Measurements from ENCODE around the gene LYPD3. TPM values are rescaled to one million over a fixed set of nuclear protein-coding genes. Genes with fewer than 3 reads are reported as not detected.

LYPD3 gene
- total RNA-seq, 1 donor from 2014 or later, result 0.89 TPM

DNA sequence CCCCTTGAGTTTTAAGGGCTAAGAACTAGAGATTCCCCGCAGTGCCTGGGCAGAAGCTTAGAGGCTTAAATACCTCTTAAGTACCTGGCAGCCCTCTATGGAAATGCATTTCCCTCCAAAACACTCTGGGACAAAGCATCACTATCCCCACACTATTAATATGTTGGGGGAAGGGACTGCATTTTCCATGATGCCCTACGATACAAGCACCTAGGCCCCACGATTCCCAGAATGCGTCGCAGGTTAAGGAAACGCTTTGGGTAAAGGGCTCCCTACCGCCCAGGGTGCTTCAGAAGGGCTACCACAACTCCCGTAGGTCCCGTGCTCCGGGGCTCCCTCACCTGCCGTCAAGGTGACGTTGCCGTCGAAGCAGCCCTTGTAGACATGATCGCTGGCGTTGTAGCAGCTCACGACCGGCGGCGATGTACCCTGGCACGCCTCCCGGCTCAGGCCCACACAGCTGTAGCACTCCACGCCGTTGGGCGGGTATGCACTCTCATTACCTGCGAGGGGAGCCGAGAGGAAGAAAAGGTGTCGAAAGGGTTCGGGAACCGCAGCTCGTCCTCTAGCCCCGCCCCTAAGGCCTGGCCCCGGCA lies 2.5 kb downstream of the LYPD3 start:
- H3K27ac Mint-ChIP-seq (ENCODE audit: unreplicated experiment), result no peak overlapping the region
- TF ChIP-seq, protein P1, sequence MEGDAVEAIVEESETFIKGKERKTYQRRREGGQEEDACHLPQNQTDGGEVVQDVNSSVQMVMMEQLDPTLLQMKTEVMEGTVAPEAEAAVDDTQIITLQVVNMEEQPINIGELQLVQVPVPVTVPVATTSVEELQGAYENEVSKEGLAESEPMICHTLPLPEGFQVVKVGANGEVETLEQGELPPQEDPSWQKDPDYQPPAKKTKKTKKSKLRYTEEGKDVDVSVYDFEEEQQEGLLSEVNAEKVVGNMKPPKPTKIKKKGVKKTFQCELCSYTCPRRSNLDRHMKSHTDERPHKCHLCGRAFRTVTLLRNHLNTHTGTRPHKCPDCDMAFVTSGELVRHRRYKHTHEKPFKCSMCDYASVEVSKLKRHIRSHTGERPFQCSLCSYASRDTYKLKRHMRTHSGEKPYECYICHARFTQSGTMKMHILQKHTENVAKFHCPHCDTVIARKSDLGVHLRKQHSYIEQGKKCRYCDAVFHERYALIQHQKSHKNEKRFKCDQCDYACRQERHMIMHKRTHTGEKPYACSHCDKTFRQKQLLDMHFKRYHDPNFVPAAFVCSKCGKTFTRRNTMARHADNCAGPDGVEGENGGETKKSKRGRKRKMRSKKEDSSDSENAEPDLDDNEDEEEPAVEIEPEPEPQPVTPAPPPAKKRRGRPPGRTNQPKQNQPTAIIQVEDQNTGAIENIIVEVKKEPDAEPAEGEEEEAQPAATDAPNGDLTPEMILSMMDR (conservative IDR thresholded peaks at IDR 0.05), result no peak
- no peaks in the 10 kb centered on the region for H3K36me3 Mint-ChIP-seq (ENCODE audit: low read depth)
- peak overlapping the region; percentile 96 for H3K4me3 Mint-ChIP-seq
- no peak for DNase-seq (ENCODE audit: low read depth, low spot score)
- no peaks in the 10 kb centered on the region for H3K9me3 Mint-ChIP-seq
- peaks cover 17% of the 10 kb centered on the region for H3K4me1 Mint-ChIP-seq
- peaks cover 50% of the 10 kb centered on the region for H3K27me3 Mint-ChIP-seq (ENCODE audit: low read depth)

DNA sequence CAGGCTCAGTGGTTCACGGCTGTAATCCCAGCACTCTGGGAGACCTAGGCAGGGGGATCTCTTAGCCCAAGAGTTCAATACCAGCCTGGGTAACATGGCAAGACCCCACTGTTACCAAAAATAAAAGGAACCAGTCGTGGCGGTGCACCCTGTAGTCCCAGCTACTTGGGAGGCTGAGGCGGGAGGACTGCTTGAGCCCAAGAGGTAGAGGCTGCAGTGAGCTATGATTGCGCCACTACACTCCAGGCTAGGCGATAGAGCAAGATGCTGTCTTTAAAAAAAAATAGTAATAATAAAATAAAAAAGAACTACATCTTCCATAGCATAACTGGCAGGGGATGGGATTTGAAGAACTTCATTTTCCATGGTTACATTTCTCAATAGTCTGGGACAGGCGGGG lies 3.0 kb downstream of the LYPD3 start:
- no peak overlapping the region for H3K27ac Mint-ChIP-seq (ENCODE audit: unreplicated experiment)
- H3K27me3 Mint-ChIP-seq (ENCODE audit: low read depth), result peaks cover 54% of the 10 kb centered on the region
- no peaks in the 10 kb centered on the region for H3K36me3 Mint-ChIP-seq (ENCODE audit: low read depth)
- H3K4me1 Mint-ChIP-seq, result peaks cover 15% of the 10 kb centered on the region
- H3K4me3 Mint-ChIP-seq, result peak overlapping the region; percentile 66
- no peaks in the 10 kb centered on the region for H3K9me3 Mint-ChIP-seq
- TF ChIP-seq, protein P1 (conservative IDR thresholded peaks at IDR 0.05), result no peak
- DNase-seq (ENCODE audit: low read depth, low spot score), result no peak

GRCh38 chr19:43461303-43461702 lies 4.1 kb downstream of the LYPD3 start:
- TF ChIP-seq, protein P1 (conservative IDR thresholded peaks at IDR 0.05), result no peak

DNA sequence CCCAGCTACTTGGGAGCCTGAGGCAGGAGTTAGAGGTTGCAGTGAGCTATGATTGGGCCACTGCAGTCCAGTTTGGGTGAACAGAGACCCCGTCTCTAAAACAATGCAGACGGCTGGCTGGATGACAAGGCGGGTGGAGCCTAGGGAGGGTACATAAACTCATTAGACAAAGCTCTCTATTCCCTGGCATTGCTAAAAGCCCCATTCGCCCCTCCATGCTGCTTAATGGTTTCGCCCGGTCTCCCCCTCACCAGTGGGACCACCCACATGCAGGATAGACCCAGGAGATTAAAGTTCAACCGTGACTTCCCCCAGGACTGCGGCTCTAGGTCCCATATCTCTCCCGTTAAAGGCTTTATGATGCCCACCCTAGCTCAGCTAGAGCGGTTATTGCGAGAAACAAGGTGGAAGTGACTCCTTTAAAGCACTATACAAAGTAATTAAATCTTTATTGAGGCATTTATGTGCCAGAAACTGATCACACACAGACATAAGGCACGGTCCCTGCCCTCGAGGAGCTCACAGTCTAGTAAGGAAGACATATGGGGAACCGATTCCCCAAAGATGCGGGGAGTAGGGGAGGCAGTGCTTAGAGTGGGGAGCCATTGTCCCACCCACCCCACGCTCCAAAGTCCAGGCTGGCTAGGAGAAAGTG lies 4.9 kb downstream of the LYPD3 start:
- H3K27me3 Mint-ChIP-seq (ENCODE audit: low read depth), result peaks cover 58% of the 10 kb centered on the region
- no peak overlapping the region for H3K27ac Mint-ChIP-seq (ENCODE audit: unreplicated experiment)
- H3K9me3 Mint-ChIP-seq, result no peaks in the 10 kb centered on the region
- DNase-seq (ENCODE audit: low read depth, low spot score), result no peak
- TF ChIP-seq, protein P1 (conservative IDR thresholded peaks at IDR 0.05), result no peak
- peak overlapping the region; percentile 8 for H3K4me3 Mint-ChIP-seq
- H3K4me1 Mint-ChIP-seq, result peaks cover 11% of the 10 kb centered on the region
- H3K36me3 Mint-ChIP-seq (ENCODE audit: low read depth), result no peaks in the 10 kb centered on the region

More at GRCh38 chr19:43461303-43461702, 4.1 kb downstream of the LYPD3 start:
- H3K9me3 Mint-ChIP-seq, result no peaks in the 10 kb centered on the region
- DNase-seq (ENCODE audit: low read depth, low spot score), result no peak
- H3K27me3 Mint-ChIP-seq (ENCODE audit: low read depth), result peaks cover 61% of the 10 kb centered on the region
- H3K4me1 Mint-ChIP-seq, result peaks cover 11% of the 10 kb centered on the region
- no peaks in the 10 kb centered on the region for H3K36me3 Mint-ChIP-seq (ENCODE audit: low read depth)
- H3K4me3 Mint-ChIP-seq, result no peak overlapping the region
- no peak overlapping the region for H3K27ac Mint-ChIP-seq (ENCODE audit: unreplicated experiment)

DNA sequence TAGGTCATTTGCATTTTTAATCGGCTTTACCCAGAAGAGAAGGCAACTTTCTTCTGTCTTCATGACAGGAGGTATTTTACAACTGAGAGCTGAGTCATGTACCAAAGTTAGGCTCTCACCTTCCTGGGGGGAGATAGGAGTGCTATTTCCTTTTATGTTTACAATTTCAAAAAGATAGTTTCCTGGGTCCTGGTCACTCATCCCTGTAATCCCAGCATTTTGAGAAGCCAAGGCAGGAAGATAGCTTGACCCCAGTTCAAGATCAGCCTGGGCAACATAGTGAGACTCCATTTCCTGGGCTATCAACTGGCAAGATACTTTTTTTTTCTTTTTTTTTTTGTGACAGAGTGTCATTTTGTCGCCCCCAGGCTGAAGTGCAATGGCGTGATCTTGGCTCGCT lies 7.6 kb downstream of the LYPD3 start:
- Mint-ChIP-seq H3K9me3 (no peaks in the 10 kb centered on the region), H3K27ac (ENCODE audit: unreplicated experiment) (no peak overlapping the region), H3K36me3 (ENCODE audit: low read depth) (no peaks in the 10 kb centered on the region), H3K27me3 (ENCODE audit: low read depth) (peaks cover 49% of the 10 kb centered on the region), H3K4me1 (no peaks in the 10 kb centered on the region), H3K4me3 (no peak overlapping the region)
- TF ChIP-seq, protein P1 (conservative IDR thresholded peaks at IDR 0.05), result no peak
- no peak for DNase-seq (ENCODE audit: low read depth, low spot score)
